A549 treated with GW870086 at 1 μM for 4 hours (cell line): ENCODE measurements around the gene DNAJB7. TPM values are rescaled to one million over a fixed set of nuclear protein-coding genes. Genes with fewer than 3 reads are reported as not detected.

ENCODE experiments used
- total RNA-seq: library from RNA; stranded (reverse); fragments of 200-300 nt; extraction: Qiagen RNA extraction; gene quantifications from 5 replicates; pipeline ENCODE4 v1.2.3, GENCODE V29; 2022; ENCODE audit warnings: low read depth

The DNAJB7 gene
- not detected in 5 replicates for total RNA-seq

GRCh38 chr22:40862013-40862412 is at the start of gene DNAJB7:
Gene DNAJB7 (minus strand): TSS chr22:40862113. CDS start chr22:40861994, 119 bp downstream.

GRCh38 chr22:40856513-40857308 is 5.2 kb downstream of the DNAJB7 start, which contains the start of the genes ST13 and XPNPEP3:
Gene ST13 (minus strand): TSS chr22:40856639. CDS start chr22:40856540, 99 bp downstream.
Gene XPNPEP3 (plus strand): TSS chr22:40857148. CDS start chr22:40857182, 34 bp downstream.

GRCh38 chr22:40818747-40819598 is 42.9 kb downstream of the DNAJB7 start, which contains the start of gene SLC25A17:
Gene SLC25A17 (minus strand): TSS chr22:40819346. CDS start chr22:40819248, 98 bp downstream.

Other genes with a start within 250 kb of the DNAJB7 start
- 48.2 to 55.2 TPM (median 51.6 TPM) in 5 replicates for gene MRTFA, start 225.4 kb downstream of the DNAJB7 start, total RNA-seq
- gene MCHR1, start 182.6 kb downstream of the DNAJB7 start, total RNA-seq = not detected in 5 replicates
- 22.1 to 25.0 TPM (median 22.9 TPM) in 5 replicates for gene SLC25A17, start 42.8 kb downstream of the DNAJB7 start, total RNA-seq
- gene ST13, start 5.5 kb downstream of the DNAJB7 start, total RNA-seq = 156 to 166 TPM (median 162 TPM) in 5 replicates
- gene XPNPEP3, start 5.0 kb downstream of the DNAJB7 start, total RNA-seq = 7.9 to 11.9 TPM (median 8.2 TPM) in 5 replicates
- gene RBX1, start 89.3 kb upstream of the DNAJB7 start, total RNA-seq = 54.2 to 56.0 TPM (median 54.7 TPM) in 5 replicates
- gene EP300, start 230.5 kb upstream of the DNAJB7 start, total RNA-seq = 13.2 to 22.3 TPM (median 18.9 TPM) in 5 replicates